ENCODE results near the gene KCNC4.

KCNC4 gene

DNA sequence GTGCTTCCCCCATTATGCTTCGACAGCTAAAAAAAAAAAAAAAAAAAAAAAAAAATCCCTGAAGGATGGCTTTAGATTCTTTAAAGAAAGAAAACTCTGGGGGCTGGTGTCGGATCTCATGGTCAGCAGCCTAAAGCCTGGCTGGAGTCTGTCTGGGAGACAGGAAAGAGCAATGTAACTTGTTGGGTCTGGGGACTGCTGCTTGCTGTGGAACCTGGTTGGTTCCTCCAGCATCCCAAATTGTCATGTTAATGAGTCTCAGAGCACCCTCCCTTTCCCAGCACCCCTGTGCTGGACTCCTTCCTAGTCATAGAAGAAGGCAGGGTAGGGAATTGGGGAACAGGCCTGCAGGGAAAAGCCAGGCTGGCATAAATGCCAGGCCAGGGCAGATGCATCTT, 3.0 kb downstream of the KCNC4 start:
- DNase-seq: no peak
- TF ChIP-seq, protein P1, sequence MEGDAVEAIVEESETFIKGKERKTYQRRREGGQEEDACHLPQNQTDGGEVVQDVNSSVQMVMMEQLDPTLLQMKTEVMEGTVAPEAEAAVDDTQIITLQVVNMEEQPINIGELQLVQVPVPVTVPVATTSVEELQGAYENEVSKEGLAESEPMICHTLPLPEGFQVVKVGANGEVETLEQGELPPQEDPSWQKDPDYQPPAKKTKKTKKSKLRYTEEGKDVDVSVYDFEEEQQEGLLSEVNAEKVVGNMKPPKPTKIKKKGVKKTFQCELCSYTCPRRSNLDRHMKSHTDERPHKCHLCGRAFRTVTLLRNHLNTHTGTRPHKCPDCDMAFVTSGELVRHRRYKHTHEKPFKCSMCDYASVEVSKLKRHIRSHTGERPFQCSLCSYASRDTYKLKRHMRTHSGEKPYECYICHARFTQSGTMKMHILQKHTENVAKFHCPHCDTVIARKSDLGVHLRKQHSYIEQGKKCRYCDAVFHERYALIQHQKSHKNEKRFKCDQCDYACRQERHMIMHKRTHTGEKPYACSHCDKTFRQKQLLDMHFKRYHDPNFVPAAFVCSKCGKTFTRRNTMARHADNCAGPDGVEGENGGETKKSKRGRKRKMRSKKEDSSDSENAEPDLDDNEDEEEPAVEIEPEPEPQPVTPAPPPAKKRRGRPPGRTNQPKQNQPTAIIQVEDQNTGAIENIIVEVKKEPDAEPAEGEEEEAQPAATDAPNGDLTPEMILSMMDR (IDR thresholded peaks at IDR 0.05; ENCODE audit: low read depth, low read length): no peak
- H3K27me3 ChIP-seq (ENCODE audit: insufficient read depth, low read depth, severe bottlenecking): no peaks in the 10 kb centered on the region
- H3K4me3 ChIP-seq (ENCODE audit: low read depth, low read length): no peak overlapping the region
- H3K9me3 ChIP-seq (ENCODE audit: severe bottlenecking): no peaks in the 10 kb centered on the region
- H3K27ac ChIP-seq: no peak overlapping the region
- peaks cover 11% of the 10 kb centered on the region for H3K36me3 ChIP-seq

DNA sequence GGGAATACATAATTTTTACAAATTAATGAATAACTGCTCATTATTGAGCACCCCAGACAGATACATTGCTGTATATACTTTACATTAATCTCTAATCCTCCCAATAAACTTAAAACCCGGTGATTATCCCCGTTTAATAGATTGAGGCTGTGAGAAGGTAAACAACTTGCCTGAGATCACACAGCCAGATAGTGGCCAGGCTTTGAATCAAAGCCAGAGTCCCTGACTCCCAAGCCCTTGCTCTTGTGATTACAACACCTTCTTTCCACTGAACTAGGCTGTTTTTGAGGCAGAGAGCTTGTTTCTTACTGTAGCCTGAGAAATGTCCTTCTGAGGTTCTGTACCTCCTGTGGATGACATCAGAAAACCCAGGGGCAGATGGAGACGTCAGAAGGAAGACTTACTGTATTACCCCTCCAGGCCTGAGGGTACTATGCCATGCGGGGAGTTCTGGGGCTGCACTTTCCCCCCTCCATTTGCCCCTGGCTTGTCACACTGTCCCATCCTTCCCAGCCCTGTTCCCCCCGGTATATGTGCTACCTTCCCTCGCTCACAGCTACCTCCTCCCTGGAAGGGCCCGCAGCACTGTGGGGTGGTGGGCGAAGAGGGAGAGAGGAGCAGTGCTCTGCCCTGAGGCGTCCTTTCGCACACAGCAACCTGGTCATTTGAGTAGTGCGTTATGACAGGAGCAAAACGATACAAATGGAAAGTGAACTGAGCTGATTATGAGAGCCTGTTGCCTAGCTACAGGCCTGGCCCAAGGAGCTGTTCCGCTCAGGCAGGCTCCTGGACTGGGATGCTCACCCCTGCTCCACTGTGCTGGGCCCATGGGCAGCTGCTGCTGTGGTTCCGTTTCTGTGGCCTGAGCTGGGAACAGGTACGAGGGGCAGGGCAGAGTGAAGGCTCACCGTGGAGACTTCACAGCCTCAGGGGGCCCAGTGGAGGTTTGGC, 4.6 kb downstream of the KCNC4 start:
- H3K27ac ChIP-seq: no peak overlapping the region
- DNase-seq: no peak
- H3K36me3 ChIP-seq: peaks cover 18% of the 10 kb centered on the region
- no peak overlapping the region for H3K4me3 ChIP-seq (ENCODE audit: low read depth, low read length)
- no peaks in the 10 kb centered on the region for H3K9me3 ChIP-seq (ENCODE audit: severe bottlenecking)
- TF ChIP-seq, protein P1 (IDR thresholded peaks at IDR 0.05; ENCODE audit: low read depth, low read length): no peak
- H3K27me3 ChIP-seq (ENCODE audit: insufficient read depth, low read depth, severe bottlenecking): no peaks in the 10 kb centered on the region

DNA sequence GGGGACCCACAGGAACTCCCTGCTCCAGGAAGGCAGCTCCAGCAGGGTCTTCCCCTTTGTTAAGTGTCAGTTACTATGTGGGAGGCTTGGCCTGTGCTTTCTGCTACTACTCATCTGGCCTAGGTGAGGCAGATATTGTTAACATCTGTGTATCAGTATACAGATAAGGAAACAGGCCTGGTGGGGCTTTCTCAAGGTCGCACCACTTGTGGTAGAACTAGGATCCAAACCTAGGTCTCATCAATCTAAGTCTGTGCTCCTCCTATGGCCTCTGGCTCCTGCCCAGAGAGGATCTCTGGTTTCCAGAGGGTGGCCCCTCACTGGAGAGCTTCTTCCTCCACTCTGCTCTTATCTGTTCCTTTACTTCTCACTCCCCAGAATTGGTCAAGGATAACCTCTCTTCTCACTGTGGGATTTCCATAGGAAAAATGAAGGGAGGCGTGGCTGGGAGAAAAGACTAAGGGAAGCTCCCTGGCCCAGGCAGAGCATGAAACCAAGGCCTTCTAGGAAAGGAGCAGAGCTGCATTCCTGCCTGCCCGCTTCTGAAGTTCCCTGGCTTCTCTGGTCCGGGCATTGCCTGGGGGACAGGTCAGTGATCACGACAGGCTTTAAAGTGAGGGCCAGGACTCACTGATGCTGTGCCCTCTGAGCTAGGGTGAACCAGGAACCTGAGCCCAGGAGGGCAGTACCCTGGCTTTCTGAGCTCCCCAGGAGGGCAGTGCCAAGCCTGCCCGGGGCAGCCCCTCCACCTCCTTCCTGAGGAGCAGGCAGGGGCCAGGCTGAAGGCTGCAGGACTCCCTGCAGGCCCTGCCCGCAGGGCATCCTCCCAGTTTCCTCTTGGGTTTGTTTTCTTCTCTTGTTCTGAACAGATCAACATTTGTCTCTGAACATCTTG, 5.8 kb downstream of the KCNC4 start:
- H3K27me3 ChIP-seq (ENCODE audit: insufficient read depth, low read depth, severe bottlenecking): no peaks in the 10 kb centered on the region
- no peak for DNase-seq
- TF ChIP-seq, protein P1 (IDR thresholded peaks at IDR 0.05; ENCODE audit: low read depth, low read length): no peak
- no peaks in the 10 kb centered on the region for H3K9me3 ChIP-seq (ENCODE audit: severe bottlenecking)
- H3K36me3 ChIP-seq: peaks cover 18% of the 10 kb centered on the region
- no peak overlapping the region for H3K27ac ChIP-seq
- H3K4me3 ChIP-seq (ENCODE audit: low read depth, low read length): no peak overlapping the region

DNA sequence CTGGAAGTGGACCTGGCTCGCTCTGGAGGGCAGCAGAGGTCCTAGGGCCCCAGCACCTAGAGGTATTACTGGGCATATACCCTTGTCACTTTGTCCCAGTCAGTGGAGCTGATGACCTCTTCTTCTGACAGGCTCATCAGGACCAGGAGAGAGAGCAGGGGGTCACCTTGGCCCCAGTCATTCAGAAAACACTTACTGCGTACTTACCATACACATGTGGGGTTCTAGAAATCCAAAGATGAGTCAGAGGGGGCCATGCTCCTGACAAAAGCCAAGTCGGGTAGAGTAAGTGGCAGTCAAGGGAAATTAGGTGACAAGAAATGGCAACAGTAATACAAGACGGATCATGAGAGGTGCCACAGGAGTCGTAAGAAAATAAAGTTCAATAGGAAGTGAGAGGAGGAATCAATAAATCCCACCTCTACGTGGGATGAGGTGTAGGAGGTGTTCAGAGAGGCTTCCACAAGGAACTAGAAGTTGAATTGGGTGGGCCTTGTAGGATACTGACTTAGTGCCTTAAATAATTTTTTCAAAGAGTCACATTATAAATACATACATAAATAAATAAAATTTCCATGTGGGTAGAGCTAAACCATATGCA, 6.8 kb downstream of the KCNC4 start:
- H3K27ac ChIP-seq: no peak overlapping the region
- no peak for DNase-seq
- no peaks in the 10 kb centered on the region for H3K9me3 ChIP-seq (ENCODE audit: severe bottlenecking)
- TF ChIP-seq, protein P1 (IDR thresholded peaks at IDR 0.05; ENCODE audit: low read depth, low read length): no peak
- no peak overlapping the region for H3K4me3 ChIP-seq (ENCODE audit: low read depth, low read length)
- H3K36me3 ChIP-seq: peaks cover 18% of the 10 kb centered on the region
- H3K27me3 ChIP-seq (ENCODE audit: insufficient read depth, low read depth, severe bottlenecking): no peaks in the 10 kb centered on the region

DNA sequence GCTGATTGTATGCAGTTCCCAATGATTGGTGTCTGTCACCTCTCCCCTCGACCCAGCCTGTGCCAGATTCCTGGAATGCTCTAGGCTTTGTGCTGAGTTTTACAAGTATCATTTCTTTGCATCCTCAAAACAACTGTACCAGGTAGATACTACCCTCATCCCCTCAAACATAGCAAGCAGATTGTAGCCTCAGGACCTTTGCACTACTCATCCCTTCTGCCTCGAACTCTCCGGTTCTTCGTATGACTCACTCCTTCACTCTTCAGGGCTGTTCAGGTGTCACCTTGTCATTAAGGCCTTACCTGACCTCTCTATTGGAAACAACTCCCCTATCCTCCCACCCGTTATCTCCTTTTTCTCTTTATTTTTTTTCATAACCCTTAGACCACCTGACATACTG, 8.0 kb downstream of the KCNC4 start:
- Histone ChIP-seq H3K36me3 (peaks cover 19% of the 10 kb centered on the region), H3K4me3 (ENCODE audit: low read depth, low read length) (no peak overlapping the region), H3K27ac (no peak overlapping the region), H3K27me3 (ENCODE audit: insufficient read depth, low read depth, severe bottlenecking) (no peaks in the 10 kb centered on the region), H3K9me3 (ENCODE audit: severe bottlenecking) (no peaks in the 10 kb centered on the region)
- TF ChIP-seq, protein P1 (IDR thresholded peaks at IDR 0.05; ENCODE audit: low read depth, low read length): no peak
- DNase-seq: no peak

Data from WERI-Rb-1 (cell line).